ENCODE data around the gene AAGAB.

DNA sequence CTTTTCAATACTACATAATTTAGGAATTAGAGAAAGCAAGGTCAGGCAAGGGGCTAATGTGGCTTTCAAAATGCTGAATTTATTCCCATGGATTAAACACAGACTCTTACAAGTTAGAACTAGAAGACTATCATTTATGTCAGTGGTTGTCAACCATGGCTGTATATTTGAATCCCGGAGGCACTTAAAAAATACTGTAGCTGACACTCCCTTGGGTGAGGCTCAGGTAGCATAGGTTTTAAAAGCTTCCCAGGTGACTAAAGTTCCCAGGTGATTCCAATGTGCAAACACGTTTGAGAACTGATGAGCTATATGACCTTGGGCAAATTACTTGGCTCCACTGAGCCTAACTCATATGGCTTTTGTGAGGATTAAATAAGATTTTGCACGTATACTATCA, 29.6 kb downstream of the AAGAB start:
- TF ChIP-seq POLR2A (IDR thresholded peaks at IDR 0.05): no peak
- TF ChIP-seq, protein P1, sequence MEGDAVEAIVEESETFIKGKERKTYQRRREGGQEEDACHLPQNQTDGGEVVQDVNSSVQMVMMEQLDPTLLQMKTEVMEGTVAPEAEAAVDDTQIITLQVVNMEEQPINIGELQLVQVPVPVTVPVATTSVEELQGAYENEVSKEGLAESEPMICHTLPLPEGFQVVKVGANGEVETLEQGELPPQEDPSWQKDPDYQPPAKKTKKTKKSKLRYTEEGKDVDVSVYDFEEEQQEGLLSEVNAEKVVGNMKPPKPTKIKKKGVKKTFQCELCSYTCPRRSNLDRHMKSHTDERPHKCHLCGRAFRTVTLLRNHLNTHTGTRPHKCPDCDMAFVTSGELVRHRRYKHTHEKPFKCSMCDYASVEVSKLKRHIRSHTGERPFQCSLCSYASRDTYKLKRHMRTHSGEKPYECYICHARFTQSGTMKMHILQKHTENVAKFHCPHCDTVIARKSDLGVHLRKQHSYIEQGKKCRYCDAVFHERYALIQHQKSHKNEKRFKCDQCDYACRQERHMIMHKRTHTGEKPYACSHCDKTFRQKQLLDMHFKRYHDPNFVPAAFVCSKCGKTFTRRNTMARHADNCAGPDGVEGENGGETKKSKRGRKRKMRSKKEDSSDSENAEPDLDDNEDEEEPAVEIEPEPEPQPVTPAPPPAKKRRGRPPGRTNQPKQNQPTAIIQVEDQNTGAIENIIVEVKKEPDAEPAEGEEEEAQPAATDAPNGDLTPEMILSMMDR (IDR thresholded peaks at IDR 0.05): no peak
- TF ChIP-seq EP300 (IDR thresholded peaks at IDR 0.05): no peak
